Parathyroid adenoma (tissue), 2 donors: ENCODE data around the gene COL12A1.

Experiments used
- H2AFZ ChIP-seq: fragments of 300-600 bp; sonication (generic); one replicate; pipeline ENCODE4 v1.7.0; 2017; ENCODE audit warnings: antibody characterized with exemption, mild to moderate bottlenecking
- H3K27ac ChIP-seq: fragments of 300-600 bp; sonication (generic); one replicate; pipeline ENCODE4 v1.7.0; 2017
- H3K27me3 ChIP-seq: fragments of 300-600 bp; sonication (generic); one replicate; pipeline ENCODE4 v1.7.0; 2017; ENCODE audit warnings: low read length; ENCODE audit not compliant: control insufficient read depth, insufficient read depth
- H3K36me3 ChIP-seq: fragments of 300-600 bp; sonication (generic); one replicate; pipeline ENCODE4 v1.7.0; 2017; ENCODE audit warnings: low read length; ENCODE audit not compliant: control insufficient read depth, insufficient read depth
- H3K4me1 ChIP-seq: fragments of 300-600 bp; sonication (generic); one replicate; pipeline ENCODE4 v1.7.0; 2017; ENCODE audit warnings: control low read depth
- H3K4me2 ChIP-seq: fragments of 300-600 bp; sonication (generic); one replicate; pipeline ENCODE4 v1.7.0; 2017; ENCODE audit warnings: low read length
- H3K4me3 ChIP-seq: fragments of 300-600 bp; sonication (generic); one replicate; pipeline ENCODE4 v1.7.0; 2017; ENCODE audit warnings: low read depth, low read length
- H3K79me2 ChIP-seq: fragments of 300-600 bp; sonication (generic); one replicate; pipeline ENCODE4 v1.7.0; 2017; ENCODE audit warnings: control low read depth
- H3K9ac ChIP-seq: fragments of 300-600 bp; sonication (generic); one replicate; pipeline ENCODE4 v1.7.0; 2017; ENCODE audit warnings: mild to moderate bottlenecking
- H3K9me3 ChIP-seq: fragments of 300-600 bp; sonication (generic); one replicate; pipeline ENCODE4 v1.7.0; 2017; ENCODE audit warnings: low read length; ENCODE audit not compliant: control insufficient read depth
- TF ChIP-seq, protein P1 (sequence below): fragments of 300-600 bp; sonication (generic); IDR thresholded peaks from one replicate; pipeline ENCODE4 v1.7.0; 2017; ENCODE audit warnings: antibody characterized with exemption, mild to moderate bottlenecking
- donor health status: primary hyperparathyroidism.

The COL12A1 gene

DNA sequence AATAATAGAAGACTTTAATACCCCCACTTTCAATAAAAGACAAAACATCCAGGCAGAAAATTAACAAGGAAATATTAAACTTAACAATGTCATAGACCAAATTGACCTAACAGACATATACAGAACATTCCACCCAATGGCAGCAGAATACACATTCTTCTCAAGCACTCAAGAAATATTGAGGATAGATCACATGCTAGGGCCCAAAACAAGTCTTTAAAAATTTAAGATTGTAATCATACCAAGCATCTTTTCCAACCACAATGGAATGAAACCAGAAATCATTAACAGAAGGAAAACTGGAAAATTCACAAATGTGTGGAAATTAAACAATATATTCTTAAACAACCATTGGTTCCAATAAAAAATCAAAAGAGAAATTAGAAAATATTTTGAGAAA lies 161.0 kb downstream of the COL12A1 start:
- Histone ChIP-seq H3K9me3 (no peaks in the 10 kb centered on the region), H3K27me3 (no peaks in the 10 kb centered on the region), H3K9ac (no peak overlapping the region), H3K79me2 (no peaks in the 10 kb centered on the region), H3K4me1 (no peaks in the 10 kb centered on the region), H3K36me3 (no peaks in the 10 kb centered on the region), H3K4me3 (no peak overlapping the region), H3K27ac (no peak overlapping the region), H3K4me2 (no peak overlapping the region), H2AFZ (no peak overlapping the region)
- TF ChIP-seq, protein P1, sequence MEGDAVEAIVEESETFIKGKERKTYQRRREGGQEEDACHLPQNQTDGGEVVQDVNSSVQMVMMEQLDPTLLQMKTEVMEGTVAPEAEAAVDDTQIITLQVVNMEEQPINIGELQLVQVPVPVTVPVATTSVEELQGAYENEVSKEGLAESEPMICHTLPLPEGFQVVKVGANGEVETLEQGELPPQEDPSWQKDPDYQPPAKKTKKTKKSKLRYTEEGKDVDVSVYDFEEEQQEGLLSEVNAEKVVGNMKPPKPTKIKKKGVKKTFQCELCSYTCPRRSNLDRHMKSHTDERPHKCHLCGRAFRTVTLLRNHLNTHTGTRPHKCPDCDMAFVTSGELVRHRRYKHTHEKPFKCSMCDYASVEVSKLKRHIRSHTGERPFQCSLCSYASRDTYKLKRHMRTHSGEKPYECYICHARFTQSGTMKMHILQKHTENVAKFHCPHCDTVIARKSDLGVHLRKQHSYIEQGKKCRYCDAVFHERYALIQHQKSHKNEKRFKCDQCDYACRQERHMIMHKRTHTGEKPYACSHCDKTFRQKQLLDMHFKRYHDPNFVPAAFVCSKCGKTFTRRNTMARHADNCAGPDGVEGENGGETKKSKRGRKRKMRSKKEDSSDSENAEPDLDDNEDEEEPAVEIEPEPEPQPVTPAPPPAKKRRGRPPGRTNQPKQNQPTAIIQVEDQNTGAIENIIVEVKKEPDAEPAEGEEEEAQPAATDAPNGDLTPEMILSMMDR: no peak

DNA sequence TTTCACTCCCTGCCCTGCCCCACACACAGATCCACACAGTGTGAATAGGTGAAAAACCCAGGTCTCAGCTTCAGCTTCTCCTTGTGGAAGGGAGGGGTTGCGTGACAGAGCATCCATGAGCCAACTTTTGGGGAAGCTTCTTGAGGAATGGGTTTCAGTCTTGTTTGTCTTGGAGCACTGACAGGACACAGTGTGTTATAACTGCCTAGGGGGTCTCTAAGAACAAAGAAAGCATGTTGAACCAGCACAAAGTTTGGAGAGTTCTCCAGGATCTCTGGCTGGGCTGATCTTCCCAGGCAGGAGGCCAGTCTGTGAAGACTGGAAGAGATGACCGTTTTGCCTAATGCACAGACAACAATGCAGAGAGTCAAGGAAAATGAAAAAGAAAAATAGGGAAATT lies 164.5 kb downstream of the COL12A1 start:
- no peaks in the 10 kb centered on the region for H3K36me3 ChIP-seq
- H3K9ac ChIP-seq: no peak overlapping the region
- H3K27ac ChIP-seq: no peak overlapping the region
- no peaks in the 10 kb centered on the region for H3K4me1 ChIP-seq
- TF ChIP-seq, protein P1: no peak
- H3K79me2 ChIP-seq: no peaks in the 10 kb centered on the region
- no peaks in the 10 kb centered on the region for H3K9me3 ChIP-seq
- H3K4me3 ChIP-seq: no peak overlapping the region
- no peak overlapping the region for H3K4me2 ChIP-seq
- H3K27me3 ChIP-seq: no peaks in the 10 kb centered on the region
- H2AFZ ChIP-seq: no peak overlapping the region
